Upper lobe of left lung (tissue), 6 donors: Measurements from ENCODE around the gene CHRM4. TPM values are rescaled to one million over a fixed set of nuclear protein-coding genes. Genes with fewer than 3 reads are reported as not detected.
A peak's percentile ranks its signal among the peaks of the same experiment; 100 is the strongest.

Experiments
- ATAC-seq, 2 donors: fragments of 200-7000 bp; cut with Tn5 transposase; one replicate each; pipeline ENCODE4 v1.9.1; 2022; ENCODE audit warnings: mild to moderate bottlenecking in 2 of 2, moderate library complexity in 2 of 2; ENCODE audit not compliant: low FRiP score in 2 of 2
- DNase-seq, 2 donors: peaks; one replicate each; pipeline ENCODE4 v3.0.0-alpha.2; 2019 to 2020
- H3K27ac ChIP-seq, 4 donors: fragments of 200-600 bp; sonication (generic); one replicate each; pipeline ENCODE4 v1.5.1; 2016 to 2019
- H3K27me3 ChIP-seq, 4 donors: fragments of 200-600 bp; sonication (generic); one replicate each; pipeline ENCODE4 v1.5.1; 2017 to 2019
- H3K36me3 ChIP-seq, 4 donors: fragments of 200-600 bp; sonication (generic); one replicate each; pipeline ENCODE4 v1.5.1; 2016 to 2019
- H3K4me1 ChIP-seq, 4 donors: fragments of 200-600 bp; sonication (generic); one replicate each; pipeline ENCODE4 v1.5.1; 2018 to 2019
- H3K4me3 ChIP-seq, 4 donors: fragments of 200-600 bp; sonication (generic); one replicate each; pipeline ENCODE4 v1.5.1; 2017 to 2019; ENCODE audit warnings: mild to moderate bottlenecking in 2 of 4, moderate library complexity in 1 of 4
- H3K9me3 ChIP-seq, 4 donors: fragments of 200-600 bp; sonication (generic); one replicate each; pipeline ENCODE4 v1.5.1; 2018 to 2019
- EP300 ChIP-seq, 4 donors: sonication (generic); formaldehyde crosslinking; IDR thresholded peaks; one replicate each; pipeline ENCODE4 v1.5.1; 2017; ENCODE audit warnings: antibody characterized with exemption in 4 of 4, control low read depth in 2 of 4
- POLR2A ChIP-seq, 4 donors: fragments of 450-650 bp; IDR thresholded peaks; one replicate each; pipeline ENCODE4 v1.5.1; 2016 to 2017; ENCODE audit warnings: antibody characterized with exemption in 4 of 4, mild to moderate bottlenecking in 2 of 4
- POLR2AphosphoS5 ChIP-seq, 2 donors: sonication (generic); formaldehyde crosslinking; IDR thresholded peaks; one replicate each; pipeline ENCODE4 v1.5.1; 2017; ENCODE audit warnings: antibody characterized with exemption in 2 of 2
- WGBS, 2 donors: methylation state at CpG; one replicate each; pipeline ENCODE4 v1.1.5; 2017 to 2018; 5-methylcytosine and 5-hydroxymethylcytosine counted together
- total RNA-seq, 6 donors: library from RNA; depleted of rRNA in 4 of 6; stranded (reverse); fragments of >200 nt in 4 of 6; gene quantifications; one replicate each; pipeline versions ENCODE4 v1.1.0 to v1.2.1, GENCODE V29; 2016 to 2021
- TF ChIP-seq, protein P1 (sequence below), 6 experiments: fragments of 450-650 bp in 4 of 6; fragments of 200-600 bp in 2 of 6; sonication (generic) in 2 of 6; IDR thresholded peaks; one replicate each; pipeline ENCODE4 v1.5.1; 2016 to 2019; ENCODE audit warnings: antibody characterized with exemption in 6 of 6
- donor health status: DM: no; HTN: no; CAD: no; lungs with moderate emphysema.
- donor health status: DM: no; HTN: yes; CAD: no; lungs with severe emphysema.

CHRM4 gene
- total RNA-seq, 6 donors from 2014 or later: 0.34 to 1.4 (median 0.53) TPM; not detected in 2

- TF ChIP-seq EP300 (IDR thresholded peaks at IDR 0.05) (no peak), POLR2A (IDR thresholded peaks at IDR 0.05) (no peak), POLR2AphosphoS5 (IDR thresholded peaks at IDR 0.05) (no peak)
- TF ChIP-seq, protein P1, sequence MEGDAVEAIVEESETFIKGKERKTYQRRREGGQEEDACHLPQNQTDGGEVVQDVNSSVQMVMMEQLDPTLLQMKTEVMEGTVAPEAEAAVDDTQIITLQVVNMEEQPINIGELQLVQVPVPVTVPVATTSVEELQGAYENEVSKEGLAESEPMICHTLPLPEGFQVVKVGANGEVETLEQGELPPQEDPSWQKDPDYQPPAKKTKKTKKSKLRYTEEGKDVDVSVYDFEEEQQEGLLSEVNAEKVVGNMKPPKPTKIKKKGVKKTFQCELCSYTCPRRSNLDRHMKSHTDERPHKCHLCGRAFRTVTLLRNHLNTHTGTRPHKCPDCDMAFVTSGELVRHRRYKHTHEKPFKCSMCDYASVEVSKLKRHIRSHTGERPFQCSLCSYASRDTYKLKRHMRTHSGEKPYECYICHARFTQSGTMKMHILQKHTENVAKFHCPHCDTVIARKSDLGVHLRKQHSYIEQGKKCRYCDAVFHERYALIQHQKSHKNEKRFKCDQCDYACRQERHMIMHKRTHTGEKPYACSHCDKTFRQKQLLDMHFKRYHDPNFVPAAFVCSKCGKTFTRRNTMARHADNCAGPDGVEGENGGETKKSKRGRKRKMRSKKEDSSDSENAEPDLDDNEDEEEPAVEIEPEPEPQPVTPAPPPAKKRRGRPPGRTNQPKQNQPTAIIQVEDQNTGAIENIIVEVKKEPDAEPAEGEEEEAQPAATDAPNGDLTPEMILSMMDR (IDR thresholded peaks at IDR 0.05): no peak
- ATAC-seq: no peak
- Histone ChIP-seq H3K4me3 (no peak overlapping the region), H3K27ac (no peak overlapping the region), H3K36me3 (peaks cover 6 to 53% (median 42%) of the 10 kb centered on the region in 4 donors), H3K27me3 (peaks cover 0 to 10% (median 2%) of the 10 kb centered on the region in 4 donors), H3K4me1 (peaks cover 18 to 40% (median 27%) of the 10 kb centered on the region in 4 donors), H3K9me3 (no peaks in the 10 kb centered on the region)
- no peak for DNase-seq
- WGBS, 2 donors: 87 to 94% methylated on average over 9 to 10 of the region's 10 CpGs
Observed at GRCh38 chr11:46378296-46378695, 13.3 kb downstream of the CHRM4 start.

DNA sequence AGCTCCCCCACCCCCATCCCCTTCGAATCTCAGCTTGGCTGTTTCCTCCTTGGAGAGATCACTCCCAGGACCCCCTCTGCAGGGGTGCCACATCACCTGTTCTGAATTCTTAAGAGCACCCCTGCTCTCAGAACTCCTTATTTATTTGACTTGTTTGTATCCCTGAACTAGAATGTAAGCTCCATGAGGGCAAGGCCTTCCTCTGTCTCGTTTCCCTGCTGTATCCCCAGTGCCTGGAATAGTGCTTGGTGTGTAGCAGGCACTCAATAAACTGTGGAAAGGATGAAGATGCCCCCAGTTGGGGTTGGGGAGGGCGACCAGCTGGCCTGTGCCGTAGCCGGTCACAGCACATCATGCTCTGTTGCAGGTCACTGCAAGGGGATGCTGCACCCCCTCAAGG is 13.7 kb downstream of the CHRM4 start:
- 94 to 97% methylated on average over 5 of the region's 5 CpGs for whole genome bisulfite sequencing, 2 donors
- Histone ChIP-seq H3K4me1 (peaks cover 18 to 36% (median 27%) of the 10 kb centered on the region in 4 donors), H3K9me3 (no peaks in the 10 kb centered on the region), H3K27me3 (peaks cover 0 to 10% (median 2%) of the 10 kb centered on the region in 4 donors), H3K4me3 (no peak overlapping the region), H3K27ac (no peak overlapping the region), H3K36me3 (peaks cover 6 to 56% (median 44%) of the 10 kb centered on the region in 4 donors)
- no peak for ATAC-seq
- no peak for DNase-seq
- TF ChIP-seq EP300 (IDR thresholded peaks at IDR 0.05) (no peak), POLR2AphosphoS5 (IDR thresholded peaks at IDR 0.05) (no peak), POLR2A (IDR thresholded peaks at IDR 0.05) (no peak)
- TF ChIP-seq, protein P1 (IDR thresholded peaks at IDR 0.05): no peak

- 96 to 97% methylated on average over 10 to 11 of the region's 11 CpGs for WGBS, 2 donors
- ATAC-seq (no peak), DNase-seq (peak in 1 of 2 donors; percentile 38)
- Histone ChIP-seq H3K9me3 (no peaks in the 10 kb centered on the region), H3K27ac (no peak overlapping the region), H3K36me3 (peaks cover 6 to 62% (median 50%) of the 10 kb centered on the region in 4 donors), H3K27me3 (peaks cover 0 to 8% (median 1%) of the 10 kb centered on the region in 4 donors), H3K4me1 (peaks cover 15 to 30% (median 23%) of the 10 kb centered on the region in 4 donors), H3K4me3 (no peak overlapping the region)
- TF ChIP-seq POLR2AphosphoS5 (IDR thresholded peaks at IDR 0.05) (no peak), EP300 (IDR thresholded peaks at IDR 0.05) (no peak), POLR2A (IDR thresholded peaks at IDR 0.05) (no peak)
- TF ChIP-seq, protein P1 (IDR thresholded peaks at IDR 0.05): no peak
Observed at GRCh38 chr11:46377290-46377689, 14.3 kb downstream of the CHRM4 start.

- 92 to 93% methylated on average over 10 to 19 of the region's 19 CpGs for WGBS, 2 donors
- DNase-seq (no peak), ATAC-seq (no peak)
- Histone ChIP-seq H3K4me1 (peaks cover 9 to 22% (median 16%) of the 10 kb centered on the region in 4 donors), H3K27me3 (no peaks in the 10 kb centered on the region), H3K27ac (no peak overlapping the region), H3K9me3 (no peaks in the 10 kb centered on the region), H3K4me3 (no peak overlapping the region), H3K36me3 (peaks cover 6 to 70% (median 57%) of the 10 kb centered on the region in 4 donors)
- no peak for TF ChIP-seq EP300 (IDR thresholded peaks at IDR 0.05)
- TF ChIP-seq, protein P1 (IDR thresholded peaks at IDR 0.05): no peak
- no peak for TF ChIP-seq POLR2A (IDR thresholded peaks at IDR 0.05)
- TF ChIP-seq POLR2AphosphoS5 (IDR thresholded peaks at IDR 0.05): no peak
Observed at GRCh38 chr11:46376258-46377050, 15.1 kb downstream of the CHRM4 start.
